Thyroid gland (tissue), 4 donors: ENCODE data around the gene AGTRAP.

Experiments used
- CTCF ChIP-seq, 6 experiments: fragments of 200-600 bp in 3 of 6; fragments of 450-650 bp in 3 of 6; sonication (generic) in 3 of 6; IDR thresholded peaks; one replicate each; pipeline ENCODE4 v1.5.1; 2016 to 2019; ENCODE audit warnings: antibody characterized with exemption in 6 of 6, mild to moderate bottlenecking in 2 of 6, inconsistent platforms in 1 of 6, moderate library complexity in 1 of 6
- POLR2A ChIP-seq, 2 donors: fragments of 450-650 bp; IDR thresholded peaks; one replicate each; pipeline ENCODE4 v1.6.1; 2017; ENCODE audit warnings: antibody characterized with exemption in 2 of 2, mild to moderate bottlenecking in 2 of 2, moderate library complexity in 1 of 2

- TF ChIP-seq CTCF (IDR thresholded peaks at IDR 0.05) (no peak), POLR2A (IDR thresholded peaks at IDR 0.05) (no peak)
Observed at GRCh38 chr1:11701551-11701961, 34.4 kb upstream of the AGTRAP start.
